Fibroblast of the conjunctiva (primary cell): ENCODE measurements around the gene RTKN.
A peak's percentile ranks its signal among the peaks of the same experiment; 100 is the strongest.
"Not testable (repeated sequence)": the region's sequence is repeated elsewhere in the genome, so short reads cannot be mapped to it uniquely, and the experiment has no call there.

Source experiments
- DNase-seq: peaks from one replicate; pipeline ENCODE4 v3.0.0-alpha.2; 2010; ENCODE audit warnings: low read depth

Gene RTKN

GRCh38 chr2:74438248-74438647 is 3.5 kb downstream of the RTKN start:
- DNase-seq = no peak

GRCh38 chr2:74436848-74437695 is 4.7 kb downstream of the RTKN start:
- DNase-seq = no peak

GRCh38 chr2:74436111-74436805 is 5.5 kb downstream of the RTKN start:
- no peak for DNase-seq

GRCh38 chr2:74430502-74430901 is 11.2 kb downstream of the RTKN start:
- no peak for DNase-seq

GRCh38 chr2:74429487-74430451 is 12.0 kb downstream of the RTKN start:
- DNase-seq = no peak

GRCh38 chr2:74428675-74429074 is 13.1 kb downstream of the RTKN start:
- no peak for DNase-seq

GRCh38 chr2:74427551-74427950 is 14.2 kb downstream of the RTKN start:
- DNase-seq = no peak

- no peak for DNase-seq
Measured at GRCh38 chr2:74426181-74426758, 15.5 kb downstream of the RTKN start.

- no peak for DNase-seq
Measured at GRCh38 chr2:74425523-74425922, 16.2 kb downstream of the RTKN start.

- no peak for DNase-seq
Measured at GRCh38 chr2:74424995-74425406, 16.7 kb downstream of the RTKN start.

- no peak for DNase-seq
Measured at GRCh38 chr2:74424139-74424992, 17.4 kb downstream of the RTKN start.

GRCh38 chr2:74423231-74424095 is 18.3 kb downstream of the RTKN start:
- no peak for DNase-seq

- DNase-seq = peak; percentile 76
Measured at GRCh38 chr2:74421221-74421870, 20.4 kb downstream of the RTKN start, which contains the start of the genes C2orf81 and WDR54. Gene C2orf81, minus strand, starts transcription at chr2:74421619. Its CDS starts 59 bp downstream, at chr2:74421560. Gene WDR54, plus strand, starts transcription at chr2:74421730. Its CDS starts 424 bp downstream, at chr2:74422154.

GRCh38 chr2:74420443-74421103 is 21.2 kb downstream of the RTKN start:
- DNase-seq = not testable (repeated sequence)

- no peak for DNase-seq
Measured at GRCh38 chr2:74420006-74420405, 21.7 kb downstream of the RTKN start.

- no peak for DNase-seq
Measured at GRCh38 chr2:74419345-74419744, 22.4 kb downstream of the RTKN start.

- DNase-seq = no peak
Measured at GRCh38 chr2:74418312-74418711, 23.4 kb downstream of the RTKN start.

GRCh38 chr2:74417763-74418162 is 24.0 kb downstream of the RTKN start:
- DNase-seq = no peak

- DNase-seq = no peak
Measured at GRCh38 chr2:74417197-74417596, 24.5 kb downstream of the RTKN start.
